HCT116 (cell line): ENCODE results near the gene PLD6. TPM values are rescaled to one million over a fixed set of nuclear protein-coding genes. Genes with fewer than 3 reads are reported as not detected.

ENCODE experiments used
- ATAC-seq: fragments of 200-7000 bp; cut with Tn5 transposase; 2 replicates; pipeline ENCODE4 v1.9.1; 2020; ENCODE audit warnings: mild to moderate bottlenecking, moderate library complexity
- BruUV-seq: library from RNA; stranded (reverse); fragments of 400-500 nt; replicated peaks from 2 replicates; lab custom pipeline; 2021; lab: Mats Ljungman, UMichigan
- CTCF ChIA-PET: fragments of 300-600 bp; sonication (Branson Sonifier 250); formaldehyde crosslinking; loops from one replicate; lab custom pipeline; 2021; ENCODE audit warnings: antibody characterized with exemption; lab: Charles Lee
- POLR2A ChIA-PET: fragments of 300-600, 350-600 bp; sonication (Branson Sonifier 250); formaldehyde crosslinking; loops from one replicate; lab custom pipeline; 2021; ENCODE audit warnings: antibody characterized with exemption; lab: Charles Lee
- RAD21 ChIA-PET, 2 experiments: fragments of 300-600 bp; sonication (Branson Sonifier 250); formaldehyde crosslinking; loops; one replicate each; lab custom pipeline; 2023; ENCODE audit warnings: low total read pairs in 2 of 2; ENCODE audit not compliant: uncharacterized antibody in 2 of 2, unreplicated experiment in 2 of 2, low non-redundant PET in 1 of 2; lab: Charles Lee
- DNase-seq: peaks from one replicate; pipeline ENCODE4 v3.0.0-alpha.2; 2010; ENCODE audit warnings: low read depth, low spot score
- H2AFZ ChIP-seq: fragments of 200-600 bp; shearing (Covaris generic), sonication (generic); 2 replicates; pipeline ENCODE4 v1.6.1; 2017; ENCODE audit warnings: low read depth, mixed run types, mixed read lengths, antibody characterized with exemption, low read length; ENCODE audit not compliant: poor library complexity, severe bottlenecking
- H3K27ac ChIP-seq: 2 replicates; pipeline ENCODE4 v1.5.1; 2012; ENCODE audit warnings: low read depth, low read length
- H3K27me3 ChIP-seq: fragments of 200-600 bp; sonication (generic); 2 replicates; pipeline ENCODE4 v1.6.1; 2016; ENCODE audit warnings: mixed run types, low read length, mixed read lengths; ENCODE audit not compliant: insufficient read depth
- H3K36me3 ChIP-seq, 2 experiments: fragments of 200-500 bp in 1 of 2; fragments of 200-600 bp in 1 of 2; sonication (Bioruptor generic) in 1 of 2; sonication (generic) in 1 of 2; 2 replicates each; pipeline versions ENCODE4 v1.5.1 to v1.6.1; 2014 to 2016; ENCODE audit warnings: low read length in 2 of 2, inconsistent platforms in 1 of 2, mixed read lengths in 1 of 2, mixed run types in 1 of 2; ENCODE audit not compliant: insufficient read depth in 2 of 2, control insufficient read depth in 1 of 2
- H3K4me1 ChIP-seq, 2 experiments: fragments of 200-600 bp in 1 of 2; sonication (generic) in 1 of 2; 2 replicates each; pipeline versions ENCODE4 v1.5.1 to v1.6.1; 2012 to 2017; ENCODE audit warnings: low read length in 2 of 2, inconsistent platforms in 1 of 2, mild to moderate bottlenecking in 1 of 2, mixed read lengths in 1 of 2, mixed run types in 1 of 2, moderate library complexity in 1 of 2; ENCODE audit not compliant: insufficient read depth in 2 of 2, control insufficient read depth in 1 of 2
- H3K4me2 ChIP-seq: fragments of 200-600 bp; sonication (generic); 2 replicates; pipeline ENCODE4 v1.6.1; 2017; ENCODE audit warnings: mixed run types, low read length, mixed read lengths
- H3K4me3 ChIP-seq, 2 experiments: fragments of 200-600 bp in 1 of 2; sonication (generic) in 1 of 2; replicated peaks in 1 of 2; 2 replicates each; pipeline ENCODE4 v1.5.1; 2011 to 2016; ENCODE audit warnings: low read length in 2 of 2, control low read depth in 1 of 2, low read depth in 1 of 2, mild to moderate bottlenecking in 1 of 2, mixed read lengths in 1 of 2, mixed run types in 1 of 2
- H3K79me2 ChIP-seq: fragments of 200-600 bp; sonication (generic); 2 replicates; pipeline ENCODE4 v1.6.1; 2017; ENCODE audit warnings: mild to moderate bottlenecking, mixed run types, low read length, moderate library complexity, mixed read lengths; ENCODE audit not compliant: insufficient read depth
- H3K9ac ChIP-seq: fragments of 200-600 bp; sonication (generic); 2 replicates; pipeline ENCODE4 v1.6.1; 2016; ENCODE audit warnings: low read length, mixed read lengths
- H3K9me2 ChIP-seq: fragments of 200-600 bp; sonication (generic), shearing (Covaris generic); 2 replicates; pipeline ENCODE4 v1.6.1; 2017; ENCODE audit warnings: mixed run types, mild to moderate bottlenecking, moderate library complexity; ENCODE audit not compliant: insufficient read depth
- H3K9me3 ChIP-seq, 2 experiments: fragments of 200-500 bp in 1 of 2; fragments of 200-600 bp in 1 of 2; sonication (Bioruptor generic) in 1 of 2; sonication (generic) in 1 of 2; 2 replicates each; pipeline ENCODE4 v1.6.1; 2014 to 2017; ENCODE audit warnings: low read length in 2 of 2, mixed read lengths in 2 of 2, inconsistent platforms in 1 of 2, low read depth in 1 of 2, mild to moderate bottlenecking in 1 of 2, mixed run types in 1 of 2, moderate library complexity in 1 of 2; ENCODE audit not compliant: control insufficient read depth in 1 of 2, insufficient read depth in 1 of 2
- H4K20me1 ChIP-seq: fragments of 200-600 bp; sonication (generic), shearing (Covaris generic); 2 replicates; pipeline ENCODE4 v1.6.1; 2017; ENCODE audit warnings: mixed run types, mild to moderate bottlenecking, moderate library complexity; ENCODE audit not compliant: insufficient read depth
- CEBPB ChIP-seq: IDR thresholded peaks from 2 replicates; pipeline ENCODE4 v1.6.1; 2012; ENCODE audit warnings: low read depth
- ELF1 ChIP-seq: IDR thresholded peaks from 2 replicates; pipeline ENCODE4 v1.6.1; 2012; ENCODE audit warnings: low read depth, borderline replicate concordance
- EZH2 ChIP-seq: fragments of 200-600 bp; sonication (generic); IDR thresholded peaks from 2 replicates; pipeline ENCODE4 v1.6.1; 2017; ENCODE audit warnings: antibody characterized with exemption, mixed run types
- EZH2phosphoT487 ChIP-seq: fragments of 200-600 bp; IDR thresholded peaks from 2 replicates; pipeline ENCODE4 v1.6.1; 2018; ENCODE audit warnings: antibody characterized with exemption, borderline replicate concordance
- JUND ChIP-seq: IDR thresholded peaks from 2 replicates; pipeline ENCODE4 v1.6.1; 2012
- POLR2A ChIP-seq: IDR thresholded peaks from 2 replicates; pipeline ENCODE4 v1.7.0; 2011; ENCODE audit warnings: borderline replicate concordance; ENCODE audit not compliant: insufficient read depth, insufficient read length; ENCODE audit errors: extremely low read depth
- RAD21 ChIP-seq: IDR thresholded peaks from 2 replicates; pipeline ENCODE4 v1.6.1; 2012; ENCODE audit warnings: low read depth, mild to moderate bottlenecking
- SIN3A ChIP-seq: IDR thresholded peaks from 2 replicates; pipeline ENCODE4 v1.6.1; 2012; ENCODE audit warnings: low read depth
- SP1 ChIP-seq: IDR thresholded peaks from 2 replicates; pipeline ENCODE4 v1.6.1; 2012; ENCODE audit warnings: low read depth
- TCF7L2 ChIP-seq: IDR thresholded peaks from 2 replicates; pipeline ENCODE4 v1.7.0; 2011; ENCODE audit warnings: borderline replicate concordance, inconsistent platforms; ENCODE audit not compliant: insufficient read depth, insufficient read length; ENCODE audit errors: extremely low read depth
- YY1 ChIP-seq: IDR thresholded peaks from 2 replicates; pipeline ENCODE4 v1.6.1; 2011; ENCODE audit warnings: low read length, low read depth, moderate library complexity, mild to moderate bottlenecking; ENCODE audit not compliant: insufficient replicate concordance; ENCODE audit errors: extremely low read depth
- ZFX ChIP-seq: fragments of 450-650 bp; IDR thresholded peaks from 2 replicates; pipeline ENCODE4 v1.6.1; 2017
- intact Hi-C: fragments of 100-400 bp; cut with micrococcal nuclease; formaldehyde crosslinking; loops from 2 replicates; pipeline ENCODE4 v1.10.0; 2022
- total RNA-seq: library from RNA; stranded (reverse); gene quantifications from one replicate; pipeline ENCODE4 v1.2.1, GENCODE V29; 2021; ENCODE audit not compliant: unreplicated experiment
- TF ChIP-seq, protein P1 (sequence below): IDR thresholded peaks from 2 replicates; pipeline ENCODE4 v1.6.1; 2011; ENCODE audit warnings: mild to moderate bottlenecking, low read length, moderate library complexity; ENCODE audit not compliant: insufficient replicate concordance; ENCODE audit errors: extremely low read depth
- TF ChIP-seq, protein P2 (sequence below): IDR thresholded peaks from 2 replicates; pipeline ENCODE4 v1.6.1; 2012

The PLD6 gene
- total RNA-seq, 1 experiment from 2014 or later, result 15.6 TPM

GRCh38 chr17:17200311-17200710 is 5.8 kb downstream of the PLD6 start:
- peaks cover 6 to 28% of the 10 kb centered on the region in 2 experiments for H3K36me3 ChIP-seq
- no peak overlapping the region for H3K4me3 ChIP-seq
- DNase-seq (no peak), ATAC-seq (no peak)
- no peak overlapping the region for H3K27ac ChIP-seq
- H3K27me3 ChIP-seq, result no peaks in the 10 kb centered on the region
- H2AFZ ChIP-seq, result no peak overlapping the region
- RAD21 ChIA-PET, result interaction anchor here in 1 of 2 experiments (0.6 kb wide), 1 partner anchor 67 kb away, joined by 4 read pairs; no protein-coding TSS in a partner anchor
- H4K20me1 ChIP-seq, result no peaks in the 10 kb centered on the region
- no peak overlapping the region for H3K9ac ChIP-seq
- TF ChIP-seq YY1, result no peak
- TF ChIP-seq, protein P1, sequence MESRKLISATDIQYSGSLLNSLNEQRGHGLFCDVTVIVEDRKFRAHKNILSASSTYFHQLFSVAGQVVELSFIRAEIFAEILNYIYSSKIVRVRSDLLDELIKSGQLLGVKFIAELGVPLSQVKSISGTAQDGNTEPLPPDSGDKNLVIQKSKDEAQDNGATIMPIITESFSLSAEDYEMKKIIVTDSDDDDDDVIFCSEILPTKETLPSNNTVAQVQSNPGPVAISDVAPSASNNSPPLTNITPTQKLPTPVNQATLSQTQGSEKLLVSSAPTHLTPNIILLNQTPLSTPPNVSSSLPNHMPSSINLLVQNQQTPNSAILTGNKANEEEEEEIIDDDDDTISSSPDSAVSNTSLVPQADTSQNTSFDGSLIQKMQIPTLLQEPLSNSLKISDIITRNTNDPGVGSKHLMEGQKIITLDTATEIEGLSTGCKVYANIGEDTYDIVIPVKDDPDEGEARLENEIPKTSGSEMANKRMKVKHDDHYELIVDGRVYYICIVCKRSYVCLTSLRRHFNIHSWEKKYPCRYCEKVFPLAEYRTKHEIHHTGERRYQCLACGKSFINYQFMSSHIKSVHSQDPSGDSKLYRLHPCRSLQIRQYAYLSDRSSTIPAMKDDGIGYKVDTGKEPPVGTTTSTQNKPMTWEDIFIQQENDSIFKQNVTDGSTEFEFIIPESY, result no peak
- no peak for TF ChIP-seq RAD21
- TF ChIP-seq ZFX, result no peak
- TF ChIP-seq TCF7L2, result no peak
- no peak for TF ChIP-seq EZH2
- TF ChIP-seq SIN3A, result no peak
- TF ChIP-seq EZH2phosphoT487, result no peak
- no peak for TF ChIP-seq SP1
- no peak for TF ChIP-seq POLR2A
- TF ChIP-seq ELF1, result no peak
- TF ChIP-seq, protein P2, sequence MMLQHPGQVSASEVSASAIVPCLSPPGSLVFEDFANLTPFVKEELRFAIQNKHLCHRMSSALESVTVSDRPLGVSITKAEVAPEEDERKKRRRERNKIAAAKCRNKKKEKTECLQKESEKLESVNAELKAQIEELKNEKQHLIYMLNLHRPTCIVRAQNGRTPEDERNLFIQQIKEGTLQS, result no peak
- no peak for TF ChIP-seq CEBPB
- TF ChIP-seq JUND, result no peak
- BruUV-seq, result no TSS peak
- H3K9me3 ChIP-seq, result no peaks in the 10 kb centered on the region
- no peak overlapping the region for H3K4me2 ChIP-seq
- POLR2A ChIA-PET, result no interaction called here
- peaks cover 7 to 14% of the 10 kb centered on the region in 2 experiments for H3K4me1 ChIP-seq
- intact Hi-C loops, result no loop called here
- no peaks in the 10 kb centered on the region for H3K9me2 ChIP-seq
- CTCF ChIA-PET, result no interaction called here
- peaks cover 26% of the 10 kb centered on the region for H3K79me2 ChIP-seq
